Measurements from ENCODE around the gene LAMA2.

LAMA2 gene

DNA sequence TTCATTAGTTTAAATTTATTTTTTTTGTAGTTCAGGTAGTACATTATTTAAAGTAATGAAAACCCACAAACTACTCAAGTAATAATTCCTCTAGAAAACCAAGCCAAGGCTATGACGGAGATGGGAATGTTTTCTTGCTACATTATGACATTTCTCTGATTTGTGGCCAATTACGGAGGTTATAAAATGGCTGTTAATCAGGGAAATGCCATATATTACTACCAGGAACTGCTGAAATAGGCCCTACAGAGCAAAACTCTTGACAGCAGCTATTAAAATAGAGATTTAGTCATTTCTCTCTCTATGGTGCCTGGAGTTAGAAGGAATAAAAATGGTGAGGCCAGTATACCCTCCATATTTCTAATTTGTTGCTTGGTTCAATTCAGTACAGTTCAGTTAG is 547.0 kb downstream of the LAMA2 start:
- WGBS: no CpG with 5 or more reads among the region's 2 CpGs
- Histone ChIP-seq H3K27me3 (ENCODE audit: control insufficient read depth in 1 of 2, insufficient read depth in 1 of 2, low read length in 2 of 2) (no peaks in the 10 kb centered on the region), H2AK5ac (ENCODE audit: low read length, severe bottlenecking) (no peak overlapping the region), H3K4ac (ENCODE audit: low read depth in 1 of 2, low read length in 2 of 2) (no peak overlapping the region), H3K4me1 (ENCODE audit: control insufficient read depth, insufficient read depth, low read depth, low read length) (no peaks in the 10 kb centered on the region), H3K18ac (ENCODE audit: low read depth in 1 of 2, low read length in 2 of 2) (no peak overlapping the region), H3K36me3 (ENCODE audit: control insufficient read depth in 1 of 2, insufficient read depth in 2 of 2, low read depth in 1 of 2, low read length in 2 of 2) (no peaks in the 10 kb centered on the region), H3K9me3 (ENCODE audit: control insufficient read depth, low read length) (no peaks in the 10 kb centered on the region), H2BK120ac (ENCODE audit: low read depth, low read length) (no peak overlapping the region), H3K9ac (ENCODE audit: low read length) (no peak overlapping the region), H3K4me2 (ENCODE audit: low read length, poor library complexity, severe bottlenecking) (no peak overlapping the region), H3K23ac (ENCODE audit: low read length in 2 of 2) (no peak overlapping the region), H3K14ac (ENCODE audit: low read length in 2 of 2) (no peak overlapping the region), H2BK5ac (ENCODE audit: low read depth, low read length, poor library complexity, severe bottlenecking) (no peak overlapping the region), H4K8ac (ENCODE audit: low read length) (no peak overlapping the region), H2BK15ac (ENCODE audit: low read depth, poor library complexity, severe bottlenecking) (no peak overlapping the region), H3K27ac (ENCODE audit: low read length, poor library complexity, severe bottlenecking) (no peak overlapping the region), H3K79me1 (replicated peaks; ENCODE audit: low read length, poor library complexity, severe bottlenecking) (no peaks in the 10 kb centered on the region), H3K4me3 (ENCODE audit: insufficient read depth in 1 of 2, low read depth in 1 of 2, low read length in 2 of 2) (no peak overlapping the region), H2BK12ac (ENCODE audit: low read length in 2 of 2) (no peak overlapping the region), H2AFZ (ENCODE audit: low read depth, low read length) (no peak overlapping the region), H4K91ac (ENCODE audit: low read length) (no peak overlapping the region)
- no peak for DNase-seq

DNA sequence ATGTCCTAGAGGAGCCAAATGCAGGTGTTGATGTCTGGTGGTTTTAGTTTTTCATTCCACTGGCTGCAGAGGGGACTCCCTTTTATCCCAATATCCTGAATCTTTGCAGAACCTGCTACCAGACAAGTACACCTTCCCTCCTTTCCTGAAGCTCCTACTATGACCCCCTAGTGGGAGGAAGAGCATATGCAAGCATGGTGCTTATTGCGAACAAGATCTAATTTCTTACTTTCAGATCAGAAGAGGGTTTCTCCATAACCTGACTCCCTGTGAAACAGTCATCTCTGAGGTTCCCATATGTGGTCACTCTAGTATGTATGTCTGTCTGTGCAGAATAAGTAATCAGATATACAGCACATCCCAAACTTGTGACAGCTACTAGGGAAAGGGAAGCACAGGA is 549.8 kb downstream of the LAMA2 start:
- Histone ChIP-seq H3K27me3 (ENCODE audit: control insufficient read depth in 1 of 2, insufficient read depth in 1 of 2, low read length in 2 of 2) (no peaks in the 10 kb centered on the region), H2BK12ac (ENCODE audit: low read length in 2 of 2) (no peak overlapping the region), H3K9ac (ENCODE audit: low read length) (no peak overlapping the region), H3K4me3 (ENCODE audit: insufficient read depth in 1 of 2, low read depth in 1 of 2, low read length in 2 of 2) (no peak overlapping the region), H3K36me3 (ENCODE audit: control insufficient read depth in 1 of 2, insufficient read depth in 2 of 2, low read depth in 1 of 2, low read length in 2 of 2) (no peaks in the 10 kb centered on the region), H3K4me1 (ENCODE audit: control insufficient read depth, insufficient read depth, low read depth, low read length) (no peaks in the 10 kb centered on the region), H4K91ac (ENCODE audit: low read length) (no peak overlapping the region), H3K79me1 (replicated peaks; ENCODE audit: low read length, poor library complexity, severe bottlenecking) (no peaks in the 10 kb centered on the region), H3K27ac (ENCODE audit: low read length, poor library complexity, severe bottlenecking) (no peak overlapping the region), H2AK5ac (ENCODE audit: low read length, severe bottlenecking) (no peak overlapping the region), H2BK15ac (ENCODE audit: low read depth, poor library complexity, severe bottlenecking) (no peak overlapping the region), H3K4me2 (ENCODE audit: low read length, poor library complexity, severe bottlenecking) (no peak overlapping the region), H2BK5ac (ENCODE audit: low read depth, low read length, poor library complexity, severe bottlenecking) (no peak overlapping the region), H3K18ac (ENCODE audit: low read depth in 1 of 2, low read length in 2 of 2) (no peak overlapping the region), H2AFZ (ENCODE audit: low read depth, low read length) (no peak overlapping the region), H4K8ac (ENCODE audit: low read length) (no peak overlapping the region), H3K23ac (ENCODE audit: low read length in 2 of 2) (no peak overlapping the region), H3K14ac (ENCODE audit: low read length in 2 of 2) (no peak overlapping the region), H3K9me3 (ENCODE audit: control insufficient read depth, low read length) (no peaks in the 10 kb centered on the region), H3K4ac (ENCODE audit: low read depth in 1 of 2, low read length in 2 of 2) (no peak overlapping the region), H2BK120ac (ENCODE audit: low read depth, low read length) (no peak overlapping the region)
- DNase-seq: peak; percentile 4
- WGBS: no CpG with 5 or more reads among the region's 1 CpG

DNA sequence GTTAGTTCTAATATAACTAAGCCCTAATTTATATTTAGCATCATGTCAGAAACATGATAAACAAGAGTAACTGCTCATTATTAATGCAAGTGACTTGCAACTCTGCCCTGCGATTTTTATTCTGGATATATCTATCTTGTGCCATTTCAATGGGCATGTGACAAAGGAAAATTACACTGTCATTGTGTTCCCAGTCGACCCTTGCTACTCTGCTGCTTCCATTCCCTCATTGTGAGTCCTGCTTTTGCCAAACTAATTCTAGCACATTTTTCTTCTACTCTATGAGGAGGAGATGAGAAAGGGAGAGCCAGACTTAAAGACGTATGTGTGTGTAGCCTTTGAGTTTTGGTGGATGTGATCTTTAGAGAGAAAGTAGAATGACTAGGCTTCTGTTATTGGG is 551.2 kb downstream of the LAMA2 start:
- no peaks in the 10 kb centered on the region for H3K27me3 ChIP-seq (ENCODE audit: control insufficient read depth in 1 of 2, insufficient read depth in 1 of 2, low read length in 2 of 2)
- WGBS: 92% methylated on average over 2 of the region's 3 CpGs

GRCh38 chr6:129440691-129441090 is 557.8 kb downstream of the LAMA2 start:
- Histone ChIP-seq H2BK15ac (ENCODE audit: low read depth, poor library complexity, severe bottlenecking) (no peak overlapping the region), H2BK5ac (ENCODE audit: low read depth, low read length, poor library complexity, severe bottlenecking) (no peak overlapping the region), H3K27me3 (ENCODE audit: control insufficient read depth in 1 of 2, insufficient read depth in 1 of 2, low read length in 2 of 2) (no peaks in the 10 kb centered on the region), H3K79me1 (replicated peaks; ENCODE audit: low read length, poor library complexity, severe bottlenecking) (no peaks in the 10 kb centered on the region), H2AFZ (ENCODE audit: low read depth, low read length) (no peak overlapping the region), H2AK5ac (ENCODE audit: low read length, severe bottlenecking) (no peak overlapping the region), H3K36me3 (ENCODE audit: control insufficient read depth in 1 of 2, insufficient read depth in 2 of 2, low read depth in 1 of 2, low read length in 2 of 2) (peaks cover 0 to 6% of the 10 kb centered on the region in 2 experiments), H3K4me1 (ENCODE audit: control insufficient read depth, insufficient read depth, low read depth, low read length) (no peaks in the 10 kb centered on the region), H3K9me3 (ENCODE audit: control insufficient read depth, low read length) (no peaks in the 10 kb centered on the region), H3K4ac (ENCODE audit: low read depth in 1 of 2, low read length in 2 of 2) (no peak overlapping the region), H3K18ac (ENCODE audit: low read depth in 1 of 2, low read length in 2 of 2) (no peak overlapping the region), H3K9ac (ENCODE audit: low read length) (no peak overlapping the region), H4K8ac (ENCODE audit: low read length) (peak overlapping the region; percentile 66), H4K91ac (ENCODE audit: low read length) (no peak overlapping the region), H2BK12ac (ENCODE audit: low read length in 2 of 2) (no peak overlapping the region), H3K14ac (ENCODE audit: low read length in 2 of 2) (no peak overlapping the region), H3K4me3 (ENCODE audit: insufficient read depth in 1 of 2, low read depth in 1 of 2, low read length in 2 of 2) (no peak overlapping the region), H3K27ac (ENCODE audit: low read length, poor library complexity, severe bottlenecking) (no peak overlapping the region), H3K4me2 (ENCODE audit: low read length, poor library complexity, severe bottlenecking) (no peak overlapping the region), H2BK120ac (ENCODE audit: low read depth, low read length) (no peak overlapping the region), H3K23ac (ENCODE audit: low read length in 2 of 2) (no peak overlapping the region)
- DNase-seq: no peak
- WGBS: 55% methylated on average over 8 of the region's 8 CpGs

More for the DNA sequence above, 551.2 kb downstream of the LAMA2 start:
- no peaks in the 10 kb centered on the region for H3K9me3 ChIP-seq (ENCODE audit: control insufficient read depth, low read length)
- H2BK5ac ChIP-seq (ENCODE audit: low read depth, low read length, poor library complexity, severe bottlenecking): no peak overlapping the region
- no peak overlapping the region for H3K23ac ChIP-seq (ENCODE audit: low read length in 2 of 2)
- no peak overlapping the region for H3K18ac ChIP-seq (ENCODE audit: low read depth in 1 of 2, low read length in 2 of 2)
- H3K36me3 ChIP-seq (ENCODE audit: control insufficient read depth in 1 of 2, insufficient read depth in 2 of 2, low read depth in 1 of 2, low read length in 2 of 2): no peaks in the 10 kb centered on the region
- no peak overlapping the region for H3K4me3 ChIP-seq (ENCODE audit: insufficient read depth in 1 of 2, low read depth in 1 of 2, low read length in 2 of 2)
- DNase-seq: no peak
- no peak overlapping the region for H3K4ac ChIP-seq (ENCODE audit: low read depth in 1 of 2, low read length in 2 of 2)
- H2AK5ac ChIP-seq (ENCODE audit: low read length, severe bottlenecking): no peak overlapping the region
- H3K79me1 ChIP-seq (replicated peaks; ENCODE audit: low read length, poor library complexity, severe bottlenecking): no peaks in the 10 kb centered on the region
- H2BK12ac ChIP-seq (ENCODE audit: low read length in 2 of 2): no peak overlapping the region
- H3K27ac ChIP-seq (ENCODE audit: low read length, poor library complexity, severe bottlenecking): no peak overlapping the region
- no peak overlapping the region for H3K4me2 ChIP-seq (ENCODE audit: low read length, poor library complexity, severe bottlenecking)
- no peak overlapping the region for H2AFZ ChIP-seq (ENCODE audit: low read depth, low read length)
- no peak overlapping the region for H2BK15ac ChIP-seq (ENCODE audit: low read depth, poor library complexity, severe bottlenecking)
- no peak overlapping the region for H3K14ac ChIP-seq (ENCODE audit: low read length in 2 of 2)
- no peaks in the 10 kb centered on the region for H3K4me1 ChIP-seq (ENCODE audit: control insufficient read depth, insufficient read depth, low read depth, low read length)
- H2BK120ac ChIP-seq (ENCODE audit: low read depth, low read length): no peak overlapping the region
- no peak overlapping the region for H4K91ac ChIP-seq (ENCODE audit: low read length)
- H4K8ac ChIP-seq (ENCODE audit: low read length): no peak overlapping the region
- no peak overlapping the region for H3K9ac ChIP-seq (ENCODE audit: low read length)

Measured in mesenchymal stem cell (in vitro differentiated cells and primary cell).